ENCODE measurements around the gene ALK.

Gene ALK

DNA sequence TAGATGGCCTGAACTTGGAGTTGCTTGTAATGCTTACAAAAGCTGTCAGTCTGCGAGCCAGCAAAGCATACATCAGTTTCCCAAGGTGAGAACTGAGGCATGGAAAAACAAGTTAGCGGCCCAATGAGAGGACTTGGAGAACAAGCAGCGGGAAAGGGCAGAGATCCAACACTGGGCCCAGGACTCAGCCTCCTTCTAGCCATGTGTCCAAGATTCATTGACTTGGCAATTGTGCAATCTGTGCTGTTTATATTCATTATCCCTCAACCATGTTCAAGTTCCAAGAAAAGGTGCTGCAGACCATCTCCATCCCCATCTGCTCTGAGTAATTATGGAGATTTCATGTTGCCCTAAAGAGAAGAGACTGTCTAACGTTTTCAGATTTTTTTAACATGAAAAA is 187.4 kb downstream of the ALK start:
- Histone ChIP-seq H3K36me3 (ENCODE audit: control insufficient read depth, insufficient read depth, low read length) (no peaks in the 10 kb centered on the region), H3K27ac (ENCODE audit: low read depth, low read length) (no peak overlapping the region), H3K4me1 (ENCODE audit: control insufficient read depth, insufficient read depth, low read length) (peaks cover 3% of the 10 kb centered on the region), H3K4me3 (ENCODE audit: low read length) (no peak overlapping the region), H3K27me3 (ENCODE audit: control insufficient read depth, insufficient read depth, low read length) (no peaks in the 10 kb centered on the region), H3K9ac (ENCODE audit: low read length) (no peak overlapping the region)

DNA sequence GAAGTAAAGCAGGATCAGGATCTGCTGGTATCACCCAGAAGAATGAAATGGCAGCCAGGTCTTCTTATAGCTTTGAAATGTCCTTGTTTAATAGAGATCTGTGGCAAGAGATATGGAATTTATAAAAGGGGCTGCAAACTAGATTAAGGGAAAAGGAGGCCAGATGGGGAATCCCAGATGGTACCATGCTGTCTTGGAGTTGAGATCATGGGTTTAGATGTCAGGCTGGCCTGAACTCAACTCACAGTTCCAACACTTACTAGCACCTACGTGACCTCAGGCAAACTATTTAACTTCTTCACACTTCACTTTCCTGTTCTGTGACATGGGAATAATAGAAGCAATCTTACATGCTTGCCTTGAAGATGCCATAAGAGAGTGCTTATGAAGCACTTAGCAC is 188.2 kb downstream of the ALK start:
- Histone ChIP-seq H3K36me3 (ENCODE audit: control insufficient read depth, insufficient read depth, low read length) (no peaks in the 10 kb centered on the region), H3K9ac (ENCODE audit: low read length) (no peak overlapping the region), H3K27ac (ENCODE audit: low read depth, low read length) (no peak overlapping the region), H3K27me3 (ENCODE audit: control insufficient read depth, insufficient read depth, low read length) (no peaks in the 10 kb centered on the region), H3K4me1 (ENCODE audit: control insufficient read depth, insufficient read depth, low read length) (peaks cover 3% of the 10 kb centered on the region), H3K4me3 (ENCODE audit: low read length) (no peak overlapping the region)

DNA sequence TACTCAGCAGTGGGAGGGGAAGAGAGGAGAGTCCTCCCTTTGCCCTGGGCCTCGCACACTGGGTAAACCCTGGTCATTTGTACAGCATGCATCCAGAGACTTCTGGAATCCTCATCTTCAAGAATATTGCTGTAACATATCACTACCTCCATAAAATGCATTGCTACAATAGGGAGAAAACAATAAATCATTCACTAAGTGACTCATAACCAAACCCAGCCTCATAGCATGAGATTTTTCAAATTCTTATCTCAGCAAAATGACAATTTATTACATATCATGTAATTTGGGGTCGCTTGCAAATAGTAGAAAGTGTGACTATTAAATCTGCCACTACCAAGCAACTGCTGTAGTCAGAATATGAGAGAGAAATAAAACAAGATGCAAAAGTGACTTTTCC is 189.4 kb downstream of the ALK start:
- H3K36me3 ChIP-seq (ENCODE audit: control insufficient read depth, insufficient read depth, low read length): no peaks in the 10 kb centered on the region
- H3K4me1 ChIP-seq (ENCODE audit: control insufficient read depth, insufficient read depth, low read length): peaks cover 3% of the 10 kb centered on the region
- H3K9ac ChIP-seq (ENCODE audit: low read length): no peak overlapping the region
- no peak overlapping the region for H3K27ac ChIP-seq (ENCODE audit: low read depth, low read length)
- H3K27me3 ChIP-seq (ENCODE audit: control insufficient read depth, insufficient read depth, low read length): no peaks in the 10 kb centered on the region
- no peak overlapping the region for H3K4me3 ChIP-seq (ENCODE audit: low read length)

DNA sequence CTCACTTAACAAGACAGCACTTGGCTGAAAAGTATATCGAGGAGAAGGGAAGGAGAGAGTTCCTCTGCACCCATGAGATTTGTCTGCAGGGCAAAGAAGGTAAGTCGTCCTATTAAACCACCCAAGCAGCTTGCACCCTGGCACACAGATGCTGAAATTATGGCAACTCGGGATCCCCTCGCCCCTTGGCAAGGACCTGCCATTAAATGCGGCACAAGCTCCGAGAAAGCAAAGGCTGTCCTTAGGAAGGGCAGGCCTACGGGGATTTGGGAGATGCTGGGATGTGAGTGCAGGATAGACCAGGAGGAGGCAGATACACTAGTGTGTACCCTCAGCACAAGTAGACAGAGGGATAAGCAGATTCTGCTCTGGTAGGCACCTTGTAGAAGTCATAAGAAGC is 191.5 kb downstream of the ALK start:
- no peak overlapping the region for H3K4me3 ChIP-seq (ENCODE audit: low read length)
- H3K27ac ChIP-seq (ENCODE audit: low read depth, low read length): no peak overlapping the region
- no peaks in the 10 kb centered on the region for H3K36me3 ChIP-seq (ENCODE audit: control insufficient read depth, insufficient read depth, low read length)
- H3K27me3 ChIP-seq (ENCODE audit: control insufficient read depth, insufficient read depth, low read length): no peaks in the 10 kb centered on the region
- peaks cover 3% of the 10 kb centered on the region for H3K4me1 ChIP-seq (ENCODE audit: control insufficient read depth, insufficient read depth, low read length)
- H3K9ac ChIP-seq (ENCODE audit: low read length): no peak overlapping the region

DNA sequence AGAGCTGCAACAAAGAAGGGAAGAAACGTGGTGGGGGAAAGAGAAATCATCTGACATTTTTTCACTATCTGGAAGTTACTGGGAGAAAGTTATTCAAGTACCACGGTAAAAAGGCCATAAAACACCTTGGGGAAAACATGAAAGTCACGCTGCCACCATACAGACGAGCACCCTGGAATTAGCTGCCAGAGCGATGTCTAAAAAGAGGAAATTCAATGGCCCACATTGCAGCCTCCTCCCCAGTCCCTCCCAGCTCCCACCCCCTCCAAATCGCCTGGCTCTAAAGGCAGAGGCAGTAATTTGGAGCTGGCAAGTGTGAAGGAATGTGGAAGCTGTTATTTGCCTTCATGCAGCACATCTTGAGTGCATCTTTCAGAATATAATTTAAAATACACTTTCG is 192.0 kb downstream of the ALK start:
- Histone ChIP-seq H3K27me3 (ENCODE audit: control insufficient read depth, insufficient read depth, low read length) (no peaks in the 10 kb centered on the region), H3K36me3 (ENCODE audit: control insufficient read depth, insufficient read depth, low read length) (no peaks in the 10 kb centered on the region), H3K4me1 (ENCODE audit: control insufficient read depth, insufficient read depth, low read length) (peaks cover 3% of the 10 kb centered on the region), H3K27ac (ENCODE audit: low read depth, low read length) (no peak overlapping the region), H3K4me3 (ENCODE audit: low read length) (no peak overlapping the region), H3K9ac (ENCODE audit: low read length) (no peak overlapping the region)

DNA sequence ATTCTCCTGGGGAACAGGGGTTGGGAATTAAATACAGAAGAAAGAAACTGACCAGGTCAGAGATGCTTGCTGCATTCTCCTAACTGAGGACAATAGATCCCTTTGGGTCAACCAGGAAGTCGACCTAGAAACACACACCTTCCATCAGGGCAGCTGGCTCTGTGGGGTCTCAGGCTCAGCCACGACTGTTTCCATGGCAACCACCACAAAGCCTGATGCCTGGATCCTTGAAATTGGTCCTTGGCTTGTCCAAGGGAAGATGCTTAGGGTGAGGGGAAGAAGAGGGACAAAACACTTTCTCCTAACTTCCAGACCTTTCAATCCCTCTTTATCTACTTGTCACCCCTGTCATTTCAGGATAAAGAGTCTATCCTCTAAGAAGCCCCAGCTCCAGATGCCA is 194.4 kb downstream of the ALK start:
- Histone ChIP-seq H3K36me3 (ENCODE audit: control insufficient read depth, insufficient read depth, low read length) (no peaks in the 10 kb centered on the region), H3K4me1 (ENCODE audit: control insufficient read depth, insufficient read depth, low read length) (peaks cover 3% of the 10 kb centered on the region), H3K9ac (ENCODE audit: low read length) (no peak overlapping the region), H3K27ac (ENCODE audit: low read depth, low read length) (no peak overlapping the region), H3K4me3 (ENCODE audit: low read length) (no peak overlapping the region), H3K27me3 (ENCODE audit: control insufficient read depth, insufficient read depth, low read length) (no peaks in the 10 kb centered on the region)

DNA sequence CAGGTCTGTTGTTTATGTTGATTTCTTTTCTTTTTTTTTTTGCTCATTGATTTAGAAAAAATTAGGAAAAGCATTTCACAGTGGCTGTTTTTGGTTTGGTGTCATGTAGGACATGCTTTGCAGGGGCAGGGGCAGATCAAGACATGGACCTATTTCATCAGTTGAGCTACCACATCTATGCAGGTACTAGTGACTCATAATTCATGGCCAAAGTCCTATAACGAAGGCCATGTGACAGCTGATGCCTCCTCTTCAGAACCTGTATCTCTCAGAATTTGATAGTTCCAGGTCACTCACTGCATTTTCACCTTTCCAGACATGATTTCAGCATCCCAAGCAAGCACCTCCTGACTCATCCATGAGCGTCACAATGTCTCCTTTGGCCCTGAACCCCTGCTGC is 195.8 kb downstream of the ALK start:
- H3K4me1 ChIP-seq (ENCODE audit: control insufficient read depth, insufficient read depth, low read length): peaks cover 3% of the 10 kb centered on the region
- no peak overlapping the region for H3K9ac ChIP-seq (ENCODE audit: low read length)
- no peak overlapping the region for H3K4me3 ChIP-seq (ENCODE audit: low read length)
- no peak overlapping the region for H3K27ac ChIP-seq (ENCODE audit: low read depth, low read length)
- H3K27me3 ChIP-seq (ENCODE audit: control insufficient read depth, insufficient read depth, low read length): no peaks in the 10 kb centered on the region
- H3K36me3 ChIP-seq (ENCODE audit: control insufficient read depth, insufficient read depth, low read length): no peaks in the 10 kb centered on the region

DNA sequence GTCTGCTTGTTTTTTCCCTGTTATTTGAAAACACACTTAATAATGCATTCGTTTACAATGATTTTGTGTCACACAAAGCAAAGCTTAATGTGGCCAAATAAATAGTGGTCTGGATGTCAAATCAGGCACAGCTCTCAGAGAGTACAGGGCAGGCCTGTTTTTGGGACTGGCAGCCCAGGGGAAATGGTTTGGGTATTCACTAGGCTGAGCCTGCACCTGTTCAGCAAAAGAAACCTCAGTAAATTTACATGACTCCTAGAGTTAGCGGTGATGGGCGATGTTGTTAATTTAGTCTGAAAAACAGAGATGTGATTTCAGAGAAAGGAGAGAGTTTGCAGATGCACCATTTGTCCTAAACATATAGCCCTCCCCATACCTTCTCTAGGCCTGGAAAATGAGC is 197.1 kb downstream of the ALK start:
- Histone ChIP-seq H3K27me3 (ENCODE audit: control insufficient read depth, insufficient read depth, low read length) (no peaks in the 10 kb centered on the region), H3K4me1 (ENCODE audit: control insufficient read depth, insufficient read depth, low read length) (no peaks in the 10 kb centered on the region), H3K27ac (ENCODE audit: low read depth, low read length) (no peak overlapping the region), H3K9ac (ENCODE audit: low read length) (no peak overlapping the region), H3K36me3 (ENCODE audit: control insufficient read depth, insufficient read depth, low read length) (no peaks in the 10 kb centered on the region), H3K4me3 (ENCODE audit: low read length) (no peak overlapping the region)

DNA sequence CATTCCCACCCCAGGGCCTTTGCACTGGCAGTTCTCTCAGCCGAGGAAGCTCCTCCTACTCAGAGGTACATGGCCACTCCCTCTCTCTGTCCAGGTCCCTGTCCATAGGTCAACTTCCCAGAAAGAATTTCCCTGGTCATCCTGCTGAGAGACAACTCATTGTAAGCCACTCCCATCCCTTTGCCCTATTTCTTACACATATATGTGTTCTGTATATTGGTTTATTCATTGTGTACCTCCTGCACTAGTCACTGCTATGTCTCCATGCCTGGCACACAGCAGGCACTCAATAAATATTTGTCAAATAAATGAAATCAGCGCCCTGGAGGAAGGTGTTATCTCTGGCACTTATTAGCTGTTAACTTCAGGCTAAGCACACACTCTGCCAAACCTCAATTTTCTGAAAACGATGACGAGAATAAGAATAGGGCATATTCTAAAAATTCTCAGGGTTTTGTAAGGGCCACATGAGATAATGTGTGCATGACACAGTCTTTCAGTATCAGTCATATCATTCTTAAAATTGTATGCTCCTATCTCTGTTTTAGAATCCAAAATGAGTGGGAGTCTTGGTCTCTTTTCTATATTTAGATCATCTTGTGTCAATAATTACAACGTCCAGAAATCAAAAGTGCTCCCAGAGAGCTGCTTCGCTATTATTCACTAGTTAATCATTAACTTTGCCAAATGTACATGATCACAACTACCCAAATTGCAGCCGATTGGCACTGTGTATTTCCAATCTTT is 198.0 kb downstream of the ALK start:
- H3K4me1 ChIP-seq (ENCODE audit: control insufficient read depth, insufficient read depth, low read length): no peaks in the 10 kb centered on the region
- H3K27ac ChIP-seq (ENCODE audit: low read depth, low read length): no peak overlapping the region
- no peaks in the 10 kb centered on the region for H3K27me3 ChIP-seq (ENCODE audit: control insufficient read depth, insufficient read depth, low read length)
- H3K36me3 ChIP-seq (ENCODE audit: control insufficient read depth, insufficient read depth, low read length): no peaks in the 10 kb centered on the region
- no peak overlapping the region for H3K9ac ChIP-seq (ENCODE audit: low read length)
- no peak overlapping the region for H3K4me3 ChIP-seq (ENCODE audit: low read length)

DNA sequence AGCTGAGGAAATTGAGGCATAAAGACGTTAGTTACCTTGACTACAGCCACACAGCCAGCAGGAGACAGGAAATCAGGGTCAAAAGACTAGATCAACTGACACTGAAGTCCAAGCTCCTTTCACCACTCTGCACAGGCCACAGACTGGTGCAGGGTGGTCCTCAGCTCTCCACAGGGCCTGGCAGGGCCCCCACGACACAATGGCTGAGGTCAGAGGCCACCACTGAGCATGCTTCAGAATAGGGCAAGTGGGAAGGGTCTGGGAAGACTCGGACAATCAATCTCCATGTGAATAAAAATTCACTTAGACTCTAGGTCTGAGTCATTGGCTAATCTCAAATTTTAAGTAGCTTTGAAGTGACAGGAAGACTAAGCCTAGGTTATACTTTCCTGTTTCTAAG is 201.7 kb downstream of the ALK start:
- Histone ChIP-seq H3K9ac (ENCODE audit: low read length) (no peak overlapping the region), H3K4me3 (ENCODE audit: low read length) (no peak overlapping the region), H3K27me3 (ENCODE audit: control insufficient read depth, insufficient read depth, low read length) (no peaks in the 10 kb centered on the region), H3K4me1 (ENCODE audit: control insufficient read depth, insufficient read depth, low read length) (no peaks in the 10 kb centered on the region), H3K36me3 (ENCODE audit: control insufficient read depth, insufficient read depth, low read length) (no peaks in the 10 kb centered on the region), H3K27ac (ENCODE audit: low read depth, low read length) (no peak overlapping the region)

DNA sequence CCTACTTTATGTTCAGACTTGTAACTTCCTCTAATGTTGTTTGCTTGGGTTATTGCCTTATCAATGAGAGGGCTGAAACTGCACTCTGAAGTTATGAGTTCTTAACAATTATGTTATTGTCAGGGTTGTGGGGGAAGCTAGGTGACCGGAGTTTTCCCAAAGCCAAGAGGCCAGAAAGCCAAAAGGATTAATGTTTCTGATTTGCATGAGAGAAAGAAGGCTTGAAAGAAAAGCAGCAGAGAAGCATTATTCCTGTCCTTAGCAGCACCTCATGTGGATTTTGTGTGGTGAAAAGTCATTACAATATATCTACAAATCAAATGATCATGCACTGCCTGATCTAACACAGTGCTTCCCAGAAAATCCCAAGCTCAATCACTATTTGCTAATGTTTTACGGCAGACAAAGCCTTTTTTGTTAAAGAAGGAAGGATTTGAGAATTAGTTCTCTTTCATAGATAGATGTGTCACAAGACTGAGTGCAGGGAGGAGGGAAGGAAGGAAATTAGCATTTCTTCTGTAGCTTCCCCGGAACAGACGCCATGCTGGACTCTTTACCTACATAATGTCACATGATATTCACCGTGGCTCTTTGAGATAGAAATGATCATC is 203.2 kb downstream of the ALK start:
- no peak overlapping the region for H3K27ac ChIP-seq (ENCODE audit: low read depth, low read length)

DNA sequence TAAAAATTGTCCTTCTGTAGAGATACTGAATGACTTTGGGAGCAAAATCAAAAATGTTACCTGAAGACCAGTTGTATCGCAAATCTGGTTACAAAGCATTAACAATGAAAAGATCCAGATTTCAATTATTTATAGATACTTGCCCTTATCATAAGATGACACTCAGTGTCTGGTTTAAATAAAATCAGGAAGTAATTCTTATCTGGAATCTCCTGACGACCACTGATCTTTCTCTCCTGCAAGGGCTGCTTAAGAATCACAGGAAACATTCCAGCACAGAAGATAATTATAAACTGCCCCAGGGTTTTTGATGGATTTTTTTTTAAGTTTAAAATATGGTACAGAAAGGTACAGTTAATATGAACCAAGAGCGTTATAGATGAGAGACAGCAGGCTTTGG is 205.7 kb downstream of the ALK start:
- no peaks in the 10 kb centered on the region for H3K36me3 ChIP-seq (ENCODE audit: control insufficient read depth, insufficient read depth, low read length)
- H3K27me3 ChIP-seq (ENCODE audit: control insufficient read depth, insufficient read depth, low read length): no peaks in the 10 kb centered on the region
- no peak overlapping the region for H3K4me3 ChIP-seq (ENCODE audit: low read length)
- H3K4me1 ChIP-seq (ENCODE audit: control insufficient read depth, insufficient read depth, low read length): no peaks in the 10 kb centered on the region
- H3K9ac ChIP-seq (ENCODE audit: low read length): no peak overlapping the region
- H3K27ac ChIP-seq (ENCODE audit: low read depth, low read length): no peak overlapping the region

More for the DNA sequence above, 203.2 kb downstream of the ALK start:
- no peaks in the 10 kb centered on the region for H3K27me3 ChIP-seq (ENCODE audit: control insufficient read depth, insufficient read depth, low read length)
- H3K9ac ChIP-seq (ENCODE audit: low read length): no peak overlapping the region
- H3K4me3 ChIP-seq (ENCODE audit: low read length): no peak overlapping the region
- no peaks in the 10 kb centered on the region for H3K36me3 ChIP-seq (ENCODE audit: control insufficient read depth, insufficient read depth, low read length)
- H3K4me1 ChIP-seq (ENCODE audit: control insufficient read depth, insufficient read depth, low read length): no peaks in the 10 kb centered on the region

DNA sequence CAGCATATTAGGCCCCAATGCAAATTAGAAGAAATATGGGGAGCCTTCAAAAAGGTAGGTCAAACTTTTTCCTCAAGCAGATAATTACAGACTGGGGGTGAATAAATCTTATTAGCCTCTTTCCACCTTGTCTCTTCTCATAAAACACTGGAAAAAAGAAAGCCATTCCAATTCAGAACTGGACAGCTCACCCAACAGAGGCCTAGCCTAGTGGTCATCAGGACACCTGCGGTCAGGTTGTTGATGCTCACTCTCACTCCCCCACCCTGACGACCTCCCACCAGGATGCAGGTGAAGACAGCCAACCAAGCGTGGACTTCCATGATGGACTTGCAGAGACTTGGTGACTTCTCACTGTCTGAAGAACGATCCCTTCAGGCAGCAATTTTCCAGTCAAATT is 207.1 kb downstream of the ALK start:
- Histone ChIP-seq H3K4me3 (ENCODE audit: low read length) (no peak overlapping the region), H3K27me3 (ENCODE audit: control insufficient read depth, insufficient read depth, low read length) (no peaks in the 10 kb centered on the region), H3K4me1 (ENCODE audit: control insufficient read depth, insufficient read depth, low read length) (no peaks in the 10 kb centered on the region), H3K36me3 (ENCODE audit: control insufficient read depth, insufficient read depth, low read length) (no peaks in the 10 kb centered on the region), H3K9ac (ENCODE audit: low read length) (no peak overlapping the region), H3K27ac (ENCODE audit: low read depth, low read length) (no peak overlapping the region)
